Caco-2 (cell line): ENCODE data around the gene TEX13A. TPM values are rescaled to one million over a fixed set of nuclear protein-coding genes. Genes with fewer than 3 reads are reported as not detected.

Experiments
- BruUV-seq: library from RNA; stranded (reverse); fragments of 400-500 nt; replicated peaks from 2 replicates; lab custom pipeline; 2021; lab: Mats Ljungman, UMichigan
- CTCF ChIA-PET: fragments of 300-600 bp; sonication (Branson Sonifier 250); formaldehyde crosslinking; loops from one replicate; lab custom pipeline; 2022; ENCODE audit warnings: antibody characterized with exemption; lab: Charles Lee
- POLR2A ChIA-PET: fragments of 300-600 bp; sonication (Branson Sonifier 250); formaldehyde crosslinking; loops from one replicate; lab custom pipeline; 2022; ENCODE audit warnings: antibody characterized with exemption; lab: Charles Lee
- DNase-seq, 2 experiments: peaks; one replicate each; pipeline versions ENCODE4 v3.0.0 to v3.0.0-alpha.2; 2020 to 2022
- H3K27me3 ChIP-seq: replicated peaks from 2 replicates; pipeline ENCODE4 v1.6.0; 2011; ENCODE audit warnings: low read length; ENCODE audit not compliant: control insufficient read depth, insufficient read depth
- H3K36me3 ChIP-seq: 2 replicates; pipeline ENCODE4 v1.5.1; 2011; ENCODE audit warnings: low read length; ENCODE audit not compliant: control insufficient read depth, insufficient read depth
- H3K4me1 ChIP-seq: fragments of 250-450 bp; sonication (Bioruptor Pico); 2 replicates; pipeline ENCODE4 v1.5.1; 2020; ENCODE audit warnings: mild to moderate bottlenecking
- H3K4me3 ChIP-seq: 2 replicates; pipeline ENCODE4 v1.5.1; 2011; ENCODE audit warnings: low read depth, mild to moderate bottlenecking, control low read depth, low read length
- H3K9me3 ChIP-seq: fragments of 250-450 bp; sonication (Bioruptor Pico); 2 replicates; pipeline ENCODE4 v1.5.1; 2020; ENCODE audit warnings: mild to moderate bottlenecking, moderate library complexity
- H3K27ac Mint-ChIP-seq: one replicate; pipeline ENCODE4 v1.8.0; 2022; ENCODE audit warnings: mixed read lengths; ENCODE audit not compliant: unreplicated experiment
- H3K27me3 Mint-ChIP-seq: one replicate; pipeline ENCODE4 v1.8.0; 2022; ENCODE audit warnings: mixed read lengths; ENCODE audit not compliant: insufficient read depth, unreplicated experiment
- H3K36me3 Mint-ChIP-seq: one replicate; pipeline ENCODE4 v1.8.0; 2022; ENCODE audit warnings: mild to moderate bottlenecking, mixed read lengths; ENCODE audit not compliant: insufficient read depth, unreplicated experiment
- H3K4me1 Mint-ChIP-seq: one replicate; pipeline ENCODE4 v1.8.0; 2022; ENCODE audit warnings: low read depth, mixed read lengths; ENCODE audit not compliant: unreplicated experiment
- H3K4me3 Mint-ChIP-seq: one replicate; pipeline ENCODE4 v1.8.0; 2022; ENCODE audit warnings: mild to moderate bottlenecking, moderate library complexity, mixed read lengths; ENCODE audit not compliant: unreplicated experiment
- H3K9me3 Mint-ChIP-seq: one replicate; pipeline ENCODE4 v1.8.0; 2022; ENCODE audit warnings: mixed read lengths; ENCODE audit not compliant: unreplicated experiment
- intact Hi-C: fragments of 100-400 bp; cut with micrococcal nuclease; formaldehyde crosslinking; loops from one replicate; pipeline ENCODE4 v1.10.0; 2022; ENCODE audit not compliant: unreplicated experiment
- total RNA-seq: library from RNA; stranded (reverse); gene quantifications from 2 replicates; pipeline ENCODE4 v1.2.3, GENCODE V29; 2022
- TF ChIP-seq, protein P1 (sequence below), 2 experiments: fragments of 200-600 bp in 1 of 2; IDR thresholded peaks; 1 replicate in 1 of 2; 2 replicates in 1 of 2; pipeline versions ENCODE4 v1.5.1 to v1.8.0; 2011 to 2022; ENCODE audit warnings: antibody characterized with exemption in 1 of 2, control low read depth in 1 of 2, inconsistent platforms in 1 of 2, low read depth in 1 of 2, low read length in 1 of 2, mild to moderate bottlenecking in 1 of 2, moderate library complexity in 1 of 2; ENCODE audit not compliant: insufficient read depth in 1 of 2, severe bottlenecking in 1 of 2, unreplicated experiment in 1 of 2

Gene TEX13A
- total RNA-seq, 1 experiment from 2014 or later, result not detected

DNA sequence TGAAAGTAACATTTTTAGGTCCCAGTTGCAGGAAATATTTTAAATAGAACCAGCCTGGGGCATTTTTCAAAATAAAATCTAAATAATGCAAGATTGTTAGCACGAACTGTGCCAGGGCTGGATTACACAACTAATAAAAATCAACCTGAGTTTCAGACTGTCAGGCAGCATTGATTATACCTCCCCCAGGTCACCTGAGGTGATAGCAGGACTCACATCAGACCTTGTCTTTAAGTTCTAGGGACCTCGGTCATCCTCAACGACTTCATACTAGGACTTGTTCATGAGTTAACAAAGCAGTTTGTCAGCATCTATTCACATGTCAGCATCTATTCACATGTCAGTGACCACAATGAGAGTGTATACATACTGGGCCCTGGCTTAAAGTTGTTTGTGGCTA lies 8.7 kb upstream of the TEX13A start:
- DNase-seq, result no peak
- no peaks in the 10 kb centered on the region for H3K9me3 ChIP-seq
- no peak overlapping the region for H3K4me3 ChIP-seq
- H3K27ac Mint-ChIP-seq, result no peak overlapping the region
- H3K36me3 Mint-ChIP-seq, result no peaks in the 10 kb centered on the region
- intact Hi-C loops, result no loop called here
- ChIA-PET POLR2A (no interaction called here), CTCF (no interaction called here)
- H3K27me3 Mint-ChIP-seq, result no peaks in the 10 kb centered on the region
- no peaks in the 10 kb centered on the region for H3K4me1 Mint-ChIP-seq
- no TSS peak for BruUV-seq
- no peak overlapping the region for H3K4me3 Mint-ChIP-seq
- H3K4me1 ChIP-seq, result peaks cover 17% of the 10 kb centered on the region
- H3K36me3 ChIP-seq, result no peaks in the 10 kb centered on the region
- TF ChIP-seq, protein P1, sequence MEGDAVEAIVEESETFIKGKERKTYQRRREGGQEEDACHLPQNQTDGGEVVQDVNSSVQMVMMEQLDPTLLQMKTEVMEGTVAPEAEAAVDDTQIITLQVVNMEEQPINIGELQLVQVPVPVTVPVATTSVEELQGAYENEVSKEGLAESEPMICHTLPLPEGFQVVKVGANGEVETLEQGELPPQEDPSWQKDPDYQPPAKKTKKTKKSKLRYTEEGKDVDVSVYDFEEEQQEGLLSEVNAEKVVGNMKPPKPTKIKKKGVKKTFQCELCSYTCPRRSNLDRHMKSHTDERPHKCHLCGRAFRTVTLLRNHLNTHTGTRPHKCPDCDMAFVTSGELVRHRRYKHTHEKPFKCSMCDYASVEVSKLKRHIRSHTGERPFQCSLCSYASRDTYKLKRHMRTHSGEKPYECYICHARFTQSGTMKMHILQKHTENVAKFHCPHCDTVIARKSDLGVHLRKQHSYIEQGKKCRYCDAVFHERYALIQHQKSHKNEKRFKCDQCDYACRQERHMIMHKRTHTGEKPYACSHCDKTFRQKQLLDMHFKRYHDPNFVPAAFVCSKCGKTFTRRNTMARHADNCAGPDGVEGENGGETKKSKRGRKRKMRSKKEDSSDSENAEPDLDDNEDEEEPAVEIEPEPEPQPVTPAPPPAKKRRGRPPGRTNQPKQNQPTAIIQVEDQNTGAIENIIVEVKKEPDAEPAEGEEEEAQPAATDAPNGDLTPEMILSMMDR (IDR thresholded peaks at IDR 0.05; ENCODE audit: insufficient read depth in 1 of 2, low read depth in 1 of 2, low read length in 1 of 2, severe bottlenecking in 1 of 2, unreplicated experiment in 1 of 2), result no peak
- H3K27me3 ChIP-seq, result no peaks in the 10 kb centered on the region
- H3K9me3 Mint-ChIP-seq, result no peaks in the 10 kb centered on the region

DNA sequence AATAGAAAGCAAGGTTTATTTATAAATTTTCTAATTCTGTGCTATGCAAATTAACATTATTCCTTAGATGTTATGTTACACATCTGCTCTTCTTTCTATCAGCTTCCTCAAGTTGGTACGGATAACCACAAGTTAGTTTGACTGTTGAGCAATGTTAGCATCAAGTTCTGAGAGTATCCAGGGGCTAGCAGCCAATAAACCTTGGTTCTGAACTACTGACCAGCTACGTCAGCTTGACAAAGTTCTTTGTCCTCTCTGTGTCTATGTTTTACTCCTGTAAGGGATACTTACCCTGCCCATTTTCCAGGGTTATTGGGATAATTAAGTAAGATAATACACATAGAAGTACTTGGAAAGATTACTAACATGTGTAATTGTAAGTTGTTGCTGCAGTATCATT lies 8.1 kb upstream of the TEX13A start:
- H3K27ac Mint-ChIP-seq, result no peak overlapping the region
- CTCF ChIA-PET, result no interaction called here

DNA sequence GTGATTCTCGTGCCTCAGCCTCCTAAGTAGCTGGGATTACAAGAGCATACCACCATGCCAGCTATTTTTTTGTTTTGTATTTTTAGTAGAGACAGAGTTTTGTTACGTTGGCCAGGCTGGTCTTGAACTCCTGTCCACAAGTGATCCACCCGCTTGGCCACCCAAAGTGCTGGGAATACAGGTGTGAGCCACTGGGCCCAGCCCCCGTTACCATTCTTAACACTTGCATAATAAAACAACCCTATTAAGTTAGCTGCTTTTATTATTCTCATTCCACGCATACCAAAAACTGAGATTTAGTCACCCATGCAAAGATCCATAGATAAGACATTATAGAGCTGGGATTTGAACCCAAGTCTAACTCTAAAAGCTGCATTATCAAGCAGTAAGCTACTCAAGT lies 6.0 kb upstream of the TEX13A start:
- no peaks in the 10 kb centered on the region for H3K27me3 ChIP-seq
- Mint-ChIP-seq H3K27ac (no peak overlapping the region), H3K4me3 (no peak overlapping the region), H3K9me3 (no peaks in the 10 kb centered on the region), H3K4me1 (no peaks in the 10 kb centered on the region), H3K36me3 (no peaks in the 10 kb centered on the region), H3K27me3 (no peaks in the 10 kb centered on the region)
- H3K36me3 ChIP-seq, result no peaks in the 10 kb centered on the region
- CTCF ChIA-PET, result no interaction called here
- BruUV-seq, result no TSS peak
- POLR2A ChIA-PET, result no interaction called here
- H3K4me1 ChIP-seq, result peaks cover 8% of the 10 kb centered on the region
- H3K4me3 ChIP-seq, result no peak overlapping the region
- TF ChIP-seq, protein P1 (IDR thresholded peaks at IDR 0.05; ENCODE audit: insufficient read depth in 1 of 2, low read depth in 1 of 2, low read length in 1 of 2, severe bottlenecking in 1 of 2, unreplicated experiment in 1 of 2), result no peak
- no peaks in the 10 kb centered on the region for H3K9me3 ChIP-seq
- DNase-seq, result no peak
- intact Hi-C loops, result no loop called here

More for the DNA sequence above, 8.1 kb upstream of the TEX13A start:
- Histone ChIP-seq H3K9me3 (no peaks in the 10 kb centered on the region), H3K36me3 (no peaks in the 10 kb centered on the region), H3K4me1 (peaks cover 17% of the 10 kb centered on the region), H3K4me3 (no peak overlapping the region), H3K27me3 (no peaks in the 10 kb centered on the region)
- Mint-ChIP-seq H3K36me3 (no peaks in the 10 kb centered on the region), H3K9me3 (no peaks in the 10 kb centered on the region), H3K4me3 (no peak overlapping the region), H3K27me3 (no peaks in the 10 kb centered on the region), H3K4me1 (no peaks in the 10 kb centered on the region)
- BruUV-seq, result no TSS peak
- TF ChIP-seq, protein P1 (IDR thresholded peaks at IDR 0.05; ENCODE audit: insufficient read depth in 1 of 2, low read depth in 1 of 2, low read length in 1 of 2, severe bottlenecking in 1 of 2, unreplicated experiment in 1 of 2), result no peak
- POLR2A ChIA-PET, result no interaction called here
- DNase-seq, result no peak
- intact Hi-C loops, result no loop called here
